ENCODE measurements around the gene MAP1S.

The MAP1S gene

GRCh38 chr19:17751912-17752273, 32.6 kb downstream of the MAP1S start:
- no peak overlapping the region for H3K27ac ChIP-seq
- TF ChIP-seq CTCF (conservative IDR thresholded peaks at IDR 0.05): no peak

- no peak for TF ChIP-seq CTCF (conservative IDR thresholded peaks at IDR 0.05)
- H3K27ac ChIP-seq: no peak overlapping the region
Measured at GRCh38 chr19:17752865-17753639, 33.8 kb downstream of the MAP1S start.

GRCh38 chr19:17753976-17754375, 34.7 kb downstream of the MAP1S start:
- TF ChIP-seq CTCF (conservative IDR thresholded peaks at IDR 0.05): no peak
- no peak overlapping the region for H3K27ac ChIP-seq

- no peak for TF ChIP-seq CTCF (conservative IDR thresholded peaks at IDR 0.05)
- H3K27ac ChIP-seq: no peak overlapping the region
Measured at GRCh38 chr19:17754634-17755442, 35.6 kb downstream of the MAP1S start.

GRCh38 chr19:17755443-17755890, 36.2 kb downstream of the MAP1S start:
- no peak overlapping the region for H3K27ac ChIP-seq
- TF ChIP-seq CTCF (conservative IDR thresholded peaks at IDR 0.05): no peak

- no peak overlapping the region for H3K27ac ChIP-seq
Measured at GRCh38 chr19:17755977-17756670, 36.8 kb downstream of the MAP1S start.

More at GRCh38 chr19:17755977-17756670, 36.8 kb downstream of the MAP1S start:
- TF ChIP-seq CTCF (conservative IDR thresholded peaks at IDR 0.05): no peak
